HCT116 (cell line): ENCODE results near the gene MRPS27. TPM values are rescaled to one million over a fixed set of nuclear protein-coding genes. Genes with fewer than 3 reads are reported as not detected.

Experiments used
- ATAC-seq: fragments of 200-7000 bp; cut with Tn5 transposase; 2 replicates; pipeline ENCODE4 v1.9.1; 2020; ENCODE audit warnings: mild to moderate bottlenecking, moderate library complexity
- BruUV-seq: library from RNA; stranded (reverse); fragments of 400-500 nt; replicated peaks from 2 replicates; lab custom pipeline; 2021; lab: Mats Ljungman, UMichigan
- CTCF ChIA-PET: fragments of 300-600 bp; sonication (Branson Sonifier 250); formaldehyde crosslinking; loops from one replicate; lab custom pipeline; 2021; ENCODE audit warnings: antibody characterized with exemption; lab: Charles Lee
- POLR2A ChIA-PET: fragments of 300-600, 350-600 bp; sonication (Branson Sonifier 250); formaldehyde crosslinking; loops from one replicate; lab custom pipeline; 2021; ENCODE audit warnings: antibody characterized with exemption; lab: Charles Lee
- RAD21 ChIA-PET, 2 experiments: fragments of 300-600 bp; sonication (Branson Sonifier 250); formaldehyde crosslinking; loops; one replicate each; lab custom pipeline; 2023; ENCODE audit warnings: low total read pairs in 2 of 2; ENCODE audit not compliant: uncharacterized antibody in 2 of 2, unreplicated experiment in 2 of 2, low non-redundant PET in 1 of 2; lab: Charles Lee
- DNase-seq: peaks from one replicate; pipeline ENCODE4 v3.0.0-alpha.2; 2010; ENCODE audit warnings: low read depth, low spot score
- H2AFZ ChIP-seq: fragments of 200-600 bp; shearing (Covaris generic), sonication (generic); 2 replicates; pipeline ENCODE4 v1.6.1; 2017; ENCODE audit warnings: low read depth, mixed run types, mixed read lengths, antibody characterized with exemption, low read length; ENCODE audit not compliant: poor library complexity, severe bottlenecking
- H3K27ac ChIP-seq: 2 replicates; pipeline ENCODE4 v1.5.1; 2012; ENCODE audit warnings: low read depth, low read length
- H3K27me3 ChIP-seq: fragments of 200-600 bp; sonication (generic); 2 replicates; pipeline ENCODE4 v1.6.1; 2016; ENCODE audit warnings: mixed run types, low read length, mixed read lengths; ENCODE audit not compliant: insufficient read depth
- H3K36me3 ChIP-seq, 2 experiments: fragments of 200-500 bp in 1 of 2; fragments of 200-600 bp in 1 of 2; sonication (Bioruptor generic) in 1 of 2; sonication (generic) in 1 of 2; 2 replicates each; pipeline versions ENCODE4 v1.5.1 to v1.6.1; 2014 to 2016; ENCODE audit warnings: low read length in 2 of 2, inconsistent platforms in 1 of 2, mixed read lengths in 1 of 2, mixed run types in 1 of 2; ENCODE audit not compliant: insufficient read depth in 2 of 2, control insufficient read depth in 1 of 2
- H3K4me1 ChIP-seq, 2 experiments: fragments of 200-600 bp in 1 of 2; sonication (generic) in 1 of 2; 2 replicates each; pipeline versions ENCODE4 v1.5.1 to v1.6.1; 2012 to 2017; ENCODE audit warnings: low read length in 2 of 2, inconsistent platforms in 1 of 2, mild to moderate bottlenecking in 1 of 2, mixed read lengths in 1 of 2, mixed run types in 1 of 2, moderate library complexity in 1 of 2; ENCODE audit not compliant: insufficient read depth in 2 of 2, control insufficient read depth in 1 of 2
- H3K4me2 ChIP-seq: fragments of 200-600 bp; sonication (generic); 2 replicates; pipeline ENCODE4 v1.6.1; 2017; ENCODE audit warnings: mixed run types, low read length, mixed read lengths
- H3K4me3 ChIP-seq, 2 experiments: fragments of 200-600 bp in 1 of 2; sonication (generic) in 1 of 2; replicated peaks in 1 of 2; 2 replicates each; pipeline ENCODE4 v1.5.1; 2011 to 2016; ENCODE audit warnings: low read length in 2 of 2, control low read depth in 1 of 2, low read depth in 1 of 2, mild to moderate bottlenecking in 1 of 2, mixed read lengths in 1 of 2, mixed run types in 1 of 2
- H3K79me2 ChIP-seq: fragments of 200-600 bp; sonication (generic); 2 replicates; pipeline ENCODE4 v1.6.1; 2017; ENCODE audit warnings: mild to moderate bottlenecking, mixed run types, low read length, moderate library complexity, mixed read lengths; ENCODE audit not compliant: insufficient read depth
- H3K9ac ChIP-seq: fragments of 200-600 bp; sonication (generic); 2 replicates; pipeline ENCODE4 v1.6.1; 2016; ENCODE audit warnings: low read length, mixed read lengths
- H3K9me2 ChIP-seq: fragments of 200-600 bp; sonication (generic), shearing (Covaris generic); 2 replicates; pipeline ENCODE4 v1.6.1; 2017; ENCODE audit warnings: mixed run types, mild to moderate bottlenecking, moderate library complexity; ENCODE audit not compliant: insufficient read depth
- H3K9me3 ChIP-seq, 2 experiments: fragments of 200-500 bp in 1 of 2; fragments of 200-600 bp in 1 of 2; sonication (Bioruptor generic) in 1 of 2; sonication (generic) in 1 of 2; 2 replicates each; pipeline ENCODE4 v1.6.1; 2014 to 2017; ENCODE audit warnings: low read length in 2 of 2, mixed read lengths in 2 of 2, inconsistent platforms in 1 of 2, low read depth in 1 of 2, mild to moderate bottlenecking in 1 of 2, mixed run types in 1 of 2, moderate library complexity in 1 of 2; ENCODE audit not compliant: control insufficient read depth in 1 of 2, insufficient read depth in 1 of 2
- H4K20me1 ChIP-seq: fragments of 200-600 bp; sonication (generic), shearing (Covaris generic); 2 replicates; pipeline ENCODE4 v1.6.1; 2017; ENCODE audit warnings: mixed run types, mild to moderate bottlenecking, moderate library complexity; ENCODE audit not compliant: insufficient read depth
- ATF3 ChIP-seq: IDR thresholded peaks from 2 replicates; pipeline ENCODE4 v1.6.1; 2012
- CEBPB ChIP-seq: IDR thresholded peaks from 2 replicates; pipeline ENCODE4 v1.6.1; 2012; ENCODE audit warnings: low read depth
- CTCF ChIP-seq, 3 experiments: fragments of 200-600 bp in 1 of 3; sonication (generic) in 1 of 3; IDR thresholded peaks in 2 of 3; conservative IDR thresholded peaks in 1 of 3; 2 replicates each; pipeline ENCODE4 v1.5.1; 2012 to 2017; ENCODE audit warnings: low read depth in 2 of 3, low read length in 2 of 3, antibody characterized with exemption in 1 of 3, borderline replicate concordance in 1 of 3, control low read depth in 1 of 3, mild to moderate bottlenecking in 1 of 3, mixed read lengths in 1 of 3, mixed run types in 1 of 3, moderate library complexity in 1 of 3; ENCODE audit not compliant: insufficient read depth in 1 of 3
- MAX ChIP-seq: IDR thresholded peaks from 2 replicates; pipeline ENCODE4 v1.6.1; 2012
- RAD21 ChIP-seq: IDR thresholded peaks from 2 replicates; pipeline ENCODE4 v1.6.1; 2012; ENCODE audit warnings: low read depth, mild to moderate bottlenecking
- TCF7L2 ChIP-seq: IDR thresholded peaks from 2 replicates; pipeline ENCODE4 v1.7.0; 2011; ENCODE audit warnings: borderline replicate concordance, inconsistent platforms; ENCODE audit not compliant: insufficient read depth, insufficient read length; ENCODE audit errors: extremely low read depth
- ZNF274 ChIP-seq: fragments of 200-500 bp; sonication (Bioruptor generic); IDR thresholded peaks from 2 replicates; pipeline ENCODE4 v1.6.1; 2014; ENCODE audit warnings: mild to moderate bottlenecking, low read depth, low read length, inconsistent platforms
- intact Hi-C: fragments of 100-400 bp; cut with micrococcal nuclease; formaldehyde crosslinking; loops from 2 replicates; pipeline ENCODE4 v1.10.0; 2022
- total RNA-seq: library from RNA; stranded (reverse); gene quantifications from one replicate; pipeline ENCODE4 v1.2.1, GENCODE V29; 2021; ENCODE audit not compliant: unreplicated experiment

Gene MRPS27
- total RNA-seq, 1 experiment from 2014 or later: 113 TPM

GRCh38 chr5:72188166-72188565 lies 131.9 kb downstream of the MRPS27 start:
- Histone ChIP-seq H3K9me2 (no peaks in the 10 kb centered on the region), H3K9me3 (no peaks in the 10 kb centered on the region), H3K36me3 (no peaks in the 10 kb centered on the region), H2AFZ (no peak overlapping the region), H3K27ac (no peak overlapping the region), H3K9ac (no peak overlapping the region), H3K4me1 (no peaks in the 10 kb centered on the region), H3K4me2 (no peak overlapping the region), H3K4me3 (no peak overlapping the region), H3K79me2 (no peaks in the 10 kb centered on the region), H4K20me1 (no peaks in the 10 kb centered on the region), H3K27me3 (no peaks in the 10 kb centered on the region)
- BruUV-seq: no TSS peak
- ChIA-PET POLR2A (no interaction called here), CTCF (no interaction called here), RAD21 (no interaction called here)
- intact Hi-C loops: no loop called here
- TF ChIP-seq MAX: no peak
- no peak for TF ChIP-seq CEBPB
- TF ChIP-seq TCF7L2: no peak
- TF ChIP-seq RAD21: no peak
- TF ChIP-seq ATF3: no peak
- TF ChIP-seq ZNF274: no peak
- TF ChIP-seq CTCF (IDR thresholded peaks at IDR 0.05 in 2 of 3, conservative IDR thresholded peaks at IDR 0.05 in 1 of 3; ENCODE audit: borderline replicate concordance in 1 of 3, insufficient read depth in 1 of 3, low read depth in 2 of 3, low read length in 2 of 3): no peak
- DNase-seq: no peak
- no peak for ATAC-seq
